ENCODE results near the gene PFN1. TPM values are rescaled to one million over a fixed set of nuclear protein-coding genes. Genes with fewer than 3 reads are reported as not detected.
A peak's percentile ranks its signal among the peaks of the same experiment; 100 is the strongest.

Gene PFN1
- total RNA-seq (2014; rRNA removed; shearing (Covaris generic)) = 738 and 894 TPM in 2 replicates

DNA sequence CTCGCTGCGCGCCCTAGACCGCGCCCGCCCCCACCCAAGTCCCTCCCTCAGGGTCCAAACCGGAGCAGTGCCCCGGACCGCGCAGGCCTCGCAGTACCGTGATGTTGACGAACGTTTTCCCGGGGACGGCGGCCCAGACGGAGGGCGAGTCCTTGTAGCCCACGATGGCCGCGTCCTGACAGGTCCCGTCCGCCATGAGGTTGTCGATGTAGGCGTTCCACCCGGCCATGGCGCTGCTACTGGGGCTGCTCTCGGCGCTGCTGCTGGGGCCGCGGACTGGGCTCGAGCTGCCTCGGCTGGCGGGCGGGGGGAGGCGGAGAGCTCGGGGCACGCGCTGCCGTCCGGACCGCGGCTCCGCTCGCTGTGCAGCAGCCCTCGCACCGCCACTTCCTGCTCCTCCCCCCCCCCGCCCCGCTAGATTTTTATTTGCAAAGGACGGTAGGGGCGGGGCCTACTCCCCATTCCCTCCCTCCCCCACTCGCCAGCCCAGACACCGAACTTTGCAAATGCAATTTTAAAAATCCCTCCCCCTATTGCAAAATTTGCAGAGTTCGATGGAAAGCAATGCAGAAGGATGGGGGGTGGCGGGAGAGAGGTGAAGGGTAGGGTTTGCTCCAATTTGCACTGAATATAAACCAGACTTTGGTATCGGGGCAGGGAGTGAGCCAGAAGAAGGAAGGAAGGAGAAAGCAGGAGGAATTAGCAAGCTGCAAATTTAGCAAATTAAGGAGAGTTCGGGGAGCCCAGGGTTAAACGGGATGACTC, at the start of gene PFN1:
TSS of gene PFN1 (minus strand) at position 365 of the 765 bp plus-strand sequence. CDS start at position 229, 136 bp downstream.
- peak; percentile 68 for DNase-seq (ENCODE audit: low spot score)

GRCh38 chr17:4997302-4998026, 49.1 kb upstream of the PFN1 start, which contains the start of the genes INCA1 and KIF1C:
Gene INCA1, minus strand, starts transcription at chr17:4997522. Its CDS starts 3,085 bp downstream, at chr17:4994437.
Gene KIF1C, plus strand, starts transcription at chr17:4997950. Its CDS starts 2,297 bp downstream, at chr17:5000247.
- peak; percentile 55 for DNase-seq (ENCODE audit: low spot score)

- DNase-seq (ENCODE audit: low spot score) = no peak
These were observed 45.8 kb upstream of the PFN1 start for GRCh38 chr17:4994081-4994595.

DNA sequence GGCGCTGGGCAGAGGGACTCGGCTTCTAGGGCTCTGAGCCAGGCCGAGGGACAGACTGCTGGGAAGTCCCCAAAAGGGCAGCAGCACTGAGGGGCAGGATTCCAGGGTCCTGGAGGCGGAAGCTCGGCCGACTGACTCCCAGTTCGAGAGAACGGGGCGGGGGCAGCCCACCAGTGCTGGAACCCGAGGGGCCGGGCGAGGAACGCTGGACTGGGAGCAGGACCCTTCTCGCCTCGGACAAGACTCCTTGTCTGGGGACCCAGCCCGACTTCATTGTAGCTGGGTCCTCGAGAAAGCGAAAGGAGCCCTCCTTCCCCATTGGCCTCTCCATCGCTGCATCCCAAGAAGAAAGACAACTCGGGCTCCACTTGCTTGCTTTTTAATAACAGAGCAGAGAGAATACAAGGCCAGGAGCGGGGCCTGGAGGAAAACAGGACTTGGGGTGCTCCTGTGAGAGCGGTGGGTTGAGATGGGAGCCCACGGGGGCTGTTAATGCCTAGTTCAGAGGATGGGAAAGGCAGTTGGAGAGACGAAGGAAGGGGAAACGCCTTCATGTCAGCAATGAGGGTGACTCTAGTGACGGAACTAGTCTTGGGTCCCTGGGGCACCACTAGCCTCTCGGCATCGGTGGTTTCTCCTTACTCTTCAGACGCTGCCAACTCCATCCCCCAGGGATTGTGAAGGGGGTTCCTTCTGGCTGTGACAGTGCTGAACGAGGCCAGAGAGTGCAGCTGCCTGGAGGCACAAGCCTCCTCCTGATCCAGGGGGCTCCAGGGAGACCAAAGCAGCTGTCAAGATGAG, 39.6 kb upstream of the PFN1 start:
- no peak for DNase-seq (ENCODE audit: low spot score)

- peak; percentile 34 for DNase-seq (ENCODE audit: low spot score)
These were observed 38.8 kb upstream of the PFN1 start, which contains the start of gene CAMTA2 for GRCh38 chr17:4986951-4987766. Gene CAMTA2, minus strand, starts transcription at chr17:4987675. Its CDS starts 1,453 bp downstream, at chr17:4986222.

DNA sequence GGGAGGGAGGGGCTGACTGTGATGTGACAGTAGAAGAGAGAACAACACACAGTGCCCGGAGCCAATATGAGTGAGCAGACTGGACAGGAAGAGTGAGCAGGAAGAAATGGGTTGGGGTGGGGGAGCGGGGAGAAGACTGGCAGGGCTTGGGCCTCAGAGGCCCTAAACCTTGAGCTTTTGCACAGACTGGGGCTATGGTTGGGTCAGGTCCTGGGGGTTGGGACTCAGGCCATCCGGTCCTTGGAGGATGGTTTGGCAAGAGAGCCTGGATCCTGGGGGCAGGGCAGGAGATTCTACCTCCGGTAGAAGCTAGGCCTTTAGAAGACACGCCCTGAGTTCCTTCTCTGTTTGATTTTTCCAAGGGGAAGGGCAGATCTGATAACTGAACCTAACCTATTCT, 38.1 kb upstream of the PFN1 start:
- no peak for DNase-seq (ENCODE audit: low spot score)

GRCh38 chr17:4982305-4982704, 34.0 kb upstream of the PFN1 start:
- DNase-seq (ENCODE audit: low spot score) = no peak

GRCh38 chr17:4980644-4981216, 32.4 kb upstream of the PFN1 start:
- peak; percentile 25 for DNase-seq (ENCODE audit: low spot score)

GRCh38 chr17:4978726-4979125, 30.4 kb upstream of the PFN1 start:
- no peak for DNase-seq (ENCODE audit: low spot score)

GRCh38 chr17:4974115-4974670, 25.9 kb upstream of the PFN1 start:
- DNase-seq (ENCODE audit: low spot score) = no peak

GRCh38 chr17:4973256-4974114, 25.2 kb upstream of the PFN1 start:
- DNase-seq (ENCODE audit: low spot score) = no peak

- no peak for DNase-seq (ENCODE audit: low spot score)
These were observed 24.4 kb upstream of the PFN1 start for GRCh38 chr17:4972752-4973151.

GRCh38 chr17:4972322-4972721, 24.0 kb upstream of the PFN1 start:
- no peak for DNase-seq (ENCODE audit: low spot score)

GRCh38 chr17:4971826-4972225, 23.5 kb upstream of the PFN1 start:
- no peak for DNase-seq (ENCODE audit: low spot score)

- DNase-seq (ENCODE audit: low spot score) = no peak
These were observed 21.9 kb upstream of the PFN1 start for GRCh38 chr17:4970273-4970672.

DNA sequence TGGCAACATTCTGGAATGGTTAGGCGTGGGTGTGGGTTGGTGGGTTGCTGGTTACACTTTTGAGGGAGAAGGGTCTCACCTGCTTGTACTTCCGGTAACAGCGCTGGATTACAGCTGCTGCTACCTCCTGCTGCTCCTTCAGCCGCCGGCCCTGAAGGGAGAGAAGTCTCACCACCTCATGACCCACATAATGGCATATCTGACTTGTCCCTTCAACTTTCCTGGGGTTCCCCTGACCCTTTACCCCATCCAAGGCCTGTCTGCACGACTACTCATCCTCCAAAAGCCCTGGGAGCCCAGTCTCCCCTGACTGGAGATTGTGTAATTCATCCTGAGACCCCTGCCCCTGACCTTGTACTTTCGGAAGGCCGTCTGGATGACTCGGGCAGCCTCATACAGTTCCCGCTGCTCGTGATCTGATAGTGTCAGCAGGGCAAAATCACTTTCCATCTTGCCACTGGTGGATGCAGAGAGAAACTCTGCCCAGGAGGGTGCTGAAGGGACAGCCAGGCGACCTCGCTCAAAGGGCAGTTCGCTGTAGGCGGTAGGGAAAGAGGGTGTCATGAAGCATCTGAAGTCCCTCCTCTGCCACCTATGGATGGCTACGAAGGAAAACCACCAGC, 21.3 kb upstream of the PFN1 start:
- DNase-seq (ENCODE audit: low spot score) = no peak

- no peak for DNase-seq (ENCODE audit: low spot score)
These were observed 20.8 kb upstream of the PFN1 start for GRCh38 chr17:4969047-4969550.

- DNase-seq (ENCODE audit: low spot score) = no peak
These were observed 20.2 kb upstream of the PFN1 start for GRCh38 chr17:4968486-4969046.

All from H4 (cell line).